NCI-H2029 treated with DMSO at 0.1 percent for 48 hours (cell line): Measurements from ENCODE around the gene CRLF1.
"Not testable (repeated sequence)": the region's sequence is repeated elsewhere in the genome, so short reads cannot be mapped to it uniquely, and the experiment has no call there.

Experiments
- DNase-seq: peaks from one replicate; lab custom pipeline; 2025; lab: John Stamatoyannopoulos, UW

The CRLF1 gene

DNA sequence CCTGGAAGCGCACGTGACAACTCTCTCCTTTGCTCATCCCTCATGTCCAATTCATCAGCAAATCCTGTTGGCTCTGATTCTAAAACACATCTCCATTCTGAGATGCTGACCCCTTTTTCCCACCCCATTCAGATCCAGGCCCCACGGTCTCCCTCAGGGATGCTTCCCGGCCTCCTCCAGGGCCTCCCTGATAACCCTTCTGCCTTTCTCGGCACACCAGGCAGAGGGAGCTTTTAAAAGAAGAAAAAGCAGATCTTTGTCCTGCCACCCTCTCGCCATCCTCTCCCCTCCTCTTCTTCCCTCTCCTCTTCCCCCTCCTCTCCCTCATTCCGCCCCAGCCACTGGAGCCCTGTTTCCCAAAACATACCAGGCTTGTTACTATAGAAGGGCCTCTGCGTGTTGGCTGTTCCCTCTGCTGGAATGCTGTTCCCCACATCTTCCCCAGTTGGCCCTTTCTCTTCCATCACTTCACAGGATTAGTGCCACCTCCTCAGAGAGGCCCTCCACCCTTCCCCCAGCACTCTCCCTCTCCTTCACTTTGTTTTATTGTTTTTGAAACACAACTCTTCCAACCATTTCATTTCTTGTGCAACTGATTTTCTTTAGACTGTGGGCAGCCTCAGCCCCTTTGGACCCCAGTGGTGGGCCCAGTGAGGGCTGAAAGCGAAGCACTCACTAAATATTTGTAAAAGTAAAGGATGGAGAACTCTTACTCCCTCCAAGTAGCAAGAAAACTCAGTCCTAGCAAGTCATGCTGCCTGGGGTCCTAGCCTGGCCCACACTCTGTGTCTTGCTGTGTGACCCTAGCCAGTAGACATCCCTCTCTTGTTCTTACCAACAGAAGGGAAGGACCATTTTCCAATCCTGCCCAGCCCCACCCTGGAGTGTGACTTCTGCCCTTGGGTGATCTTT is 2.5 kb upstream of the CRLF1 start:
- no peak for DNase-seq

DNA sequence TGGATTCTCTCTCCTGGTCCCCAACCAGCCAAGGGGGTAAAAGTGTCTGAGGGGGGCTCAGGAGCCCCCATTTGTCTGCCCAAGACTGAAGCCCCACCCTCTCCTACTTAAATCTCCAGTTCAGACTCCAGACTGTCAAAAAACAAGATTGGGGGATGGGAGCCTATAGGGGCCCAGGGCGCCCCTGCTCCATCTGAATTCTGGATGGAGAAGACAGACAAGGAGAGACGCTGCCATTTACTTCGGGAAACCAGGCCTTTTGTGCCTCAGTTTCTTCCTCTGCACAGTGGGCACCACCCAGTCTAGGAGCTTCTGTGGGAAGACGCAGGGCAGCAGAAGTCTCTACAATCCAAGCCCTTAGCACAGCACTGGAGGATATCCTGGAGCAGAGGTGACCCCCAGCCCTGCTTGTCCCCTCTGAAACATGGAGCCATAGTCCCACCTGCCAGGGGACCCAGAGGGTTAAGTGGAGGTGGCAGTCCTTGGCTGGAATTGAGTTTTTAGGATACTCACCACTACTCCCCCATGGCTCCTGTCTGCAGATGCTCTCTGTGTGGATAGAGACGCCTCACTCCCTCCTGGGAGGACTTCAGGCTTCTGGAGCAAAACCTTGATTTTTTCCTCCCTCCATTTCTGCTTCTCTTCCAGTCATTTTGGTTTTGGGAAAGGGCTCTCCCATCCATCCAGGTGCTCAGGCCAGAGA is 1.7 kb upstream of the CRLF1 start:
- DNase-seq, result no peak

DNA sequence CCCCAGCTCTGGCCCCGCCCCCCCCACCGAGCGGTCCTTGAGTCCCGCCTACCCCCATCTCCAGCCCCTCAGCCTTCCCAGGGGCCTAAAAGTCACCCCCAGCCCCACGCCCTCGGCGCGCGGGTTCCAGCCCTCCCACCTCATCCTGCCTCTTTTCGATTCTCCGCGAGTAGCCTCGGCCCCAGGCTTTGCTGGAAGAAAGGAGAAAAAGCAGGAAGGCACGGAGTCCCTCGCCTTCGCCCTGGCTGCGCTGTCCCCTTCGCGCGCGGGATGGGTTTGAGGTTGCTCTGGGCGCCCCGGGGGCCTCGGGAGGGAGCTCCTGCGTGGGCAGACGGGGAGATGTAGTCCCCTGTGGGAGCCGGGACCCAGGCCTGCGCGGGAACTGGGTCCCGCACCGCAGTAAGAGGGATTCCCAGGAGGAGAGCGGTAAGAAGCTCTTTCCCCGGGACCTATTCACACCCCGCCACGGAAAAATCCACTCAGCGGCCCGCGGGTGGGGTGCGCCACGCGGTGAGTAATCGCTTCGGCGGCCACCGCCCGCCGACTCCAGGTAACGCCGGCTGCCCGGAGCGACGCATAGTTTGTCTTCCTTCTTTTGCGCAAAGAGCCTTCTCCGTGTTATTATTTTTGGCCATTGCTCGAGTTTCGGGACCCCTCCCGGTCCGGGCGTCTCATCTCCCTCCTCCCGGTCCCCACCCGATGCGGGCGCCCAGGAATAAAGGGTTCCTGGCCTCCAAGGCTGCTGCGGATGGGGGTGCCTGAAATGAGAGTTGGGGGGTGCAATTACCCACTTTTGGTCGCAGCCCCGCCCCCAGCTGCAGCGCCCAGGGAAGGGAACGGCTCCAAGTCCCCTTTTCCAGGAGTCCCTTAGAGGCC is 865 bp upstream of the CRLF1 start:
- DNase-seq, result no peak

DNA sequence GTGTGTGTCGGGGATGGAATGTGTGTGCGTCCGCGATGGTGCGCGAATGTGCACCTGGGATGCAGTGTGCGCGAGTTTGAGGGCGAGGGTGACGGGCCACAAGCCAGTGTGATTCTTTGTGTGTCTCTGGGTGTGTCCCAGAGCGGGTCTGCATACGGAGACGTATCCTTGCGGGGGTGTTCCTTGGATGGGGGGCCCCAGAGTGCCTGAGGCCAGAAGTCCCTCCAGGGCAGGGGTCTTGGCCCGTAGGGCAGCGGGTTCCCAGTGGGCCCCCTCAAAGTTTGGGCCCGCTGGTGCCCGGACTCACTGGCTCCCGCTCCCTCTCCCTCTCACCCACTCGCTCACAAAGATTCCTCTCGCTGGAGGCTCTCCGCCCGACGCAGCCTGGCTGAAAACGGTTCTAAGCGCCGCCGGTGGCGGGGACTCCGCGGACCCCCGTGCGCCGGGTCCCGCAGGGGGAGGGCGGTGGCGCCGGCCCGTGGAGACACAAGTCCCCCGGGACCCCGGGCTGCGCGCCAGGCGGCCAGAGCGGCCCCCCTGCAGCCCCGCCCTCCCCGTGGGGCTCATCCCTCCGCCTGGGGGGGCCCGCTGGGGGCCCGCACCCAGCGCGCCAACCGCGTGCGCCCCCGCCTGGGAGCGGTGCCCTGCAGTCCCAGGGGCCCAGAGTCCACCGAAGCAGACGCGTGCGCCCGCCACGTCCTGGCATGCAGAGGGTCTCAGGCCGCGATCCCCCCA is 886 bp downstream of the CRLF1 start:
- no peak for DNase-seq

DNA sequence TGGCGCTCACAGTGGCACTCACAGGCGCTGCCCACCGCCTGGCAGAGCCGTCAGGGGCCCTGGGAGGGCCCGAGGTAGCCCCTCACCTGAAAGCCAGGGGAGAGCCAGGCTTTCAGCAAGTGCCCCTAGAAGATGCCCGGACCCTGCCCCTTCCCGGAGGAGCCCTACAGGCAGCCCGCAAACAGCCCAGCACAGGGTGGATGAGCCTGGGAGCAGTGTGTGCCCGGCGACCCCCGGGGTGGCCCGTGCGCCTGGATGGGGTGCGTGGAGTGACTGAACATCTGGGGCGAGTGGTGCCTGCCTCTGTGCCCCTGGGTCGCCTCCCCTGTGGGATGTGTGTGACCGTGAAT is 1.4 kb downstream of the CRLF1 start:
- DNase-seq, result no peak

DNA sequence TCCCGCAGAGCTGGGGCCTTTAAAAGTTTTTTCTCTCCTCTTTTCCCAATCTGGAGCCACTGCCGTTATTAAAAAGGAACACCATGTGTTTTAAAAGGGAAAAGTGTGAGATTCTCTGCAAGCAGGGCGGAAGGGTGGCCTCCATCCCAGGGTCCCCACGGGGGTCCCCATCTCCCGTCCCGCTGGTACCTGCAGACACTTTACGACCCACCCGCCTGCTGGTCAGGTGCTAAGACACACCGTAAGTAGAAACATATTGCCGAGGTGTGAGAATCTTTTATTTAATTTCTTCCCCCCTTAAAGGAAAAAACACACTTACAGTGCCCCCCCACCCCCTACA is 1.8 kb downstream of the CRLF1 start:
- DNase-seq, result no peak

DNA sequence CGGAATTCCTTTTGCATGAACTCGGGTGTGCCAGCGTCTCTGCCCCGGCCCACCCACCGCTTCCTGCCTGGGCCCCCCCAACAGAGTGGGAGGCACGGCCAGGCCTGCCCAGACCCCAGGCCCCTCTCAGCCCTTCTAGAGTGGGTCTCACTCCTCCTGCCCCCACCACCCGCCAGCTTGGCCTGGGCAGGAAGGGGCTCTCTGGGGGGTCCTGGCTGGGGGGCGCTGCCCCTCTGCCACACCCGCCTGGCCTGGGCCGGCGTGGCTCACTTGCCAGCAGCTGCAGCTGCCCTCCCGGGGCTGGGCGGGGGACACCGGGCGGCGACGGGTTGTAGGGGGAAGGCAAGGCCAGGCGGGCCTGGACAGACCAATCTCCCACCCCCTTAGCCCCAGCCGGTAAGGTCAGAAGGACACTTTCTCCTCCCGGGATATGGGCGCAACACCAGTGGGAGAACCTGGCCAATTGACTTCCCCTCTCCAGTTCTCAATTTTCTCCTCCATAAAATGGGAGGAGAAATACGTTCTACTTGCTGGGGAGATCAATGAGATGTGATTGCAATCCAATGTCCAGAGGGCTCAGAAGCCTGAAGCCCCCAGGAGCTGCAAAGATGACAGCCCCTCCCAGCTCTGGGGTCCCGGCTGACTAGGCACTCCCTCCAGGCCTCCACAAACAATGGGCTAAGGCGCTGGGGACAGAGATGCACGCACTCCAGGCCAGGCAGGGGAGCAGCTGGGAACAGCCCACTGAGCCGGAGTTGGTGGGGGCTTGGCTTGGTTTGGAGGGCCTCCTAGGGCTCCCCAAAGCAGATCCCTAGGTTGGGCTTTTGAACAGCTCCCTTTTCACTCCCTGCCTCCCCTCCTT is 2.4 kb downstream of the CRLF1 start:
- DNase-seq, result no peak

DNA sequence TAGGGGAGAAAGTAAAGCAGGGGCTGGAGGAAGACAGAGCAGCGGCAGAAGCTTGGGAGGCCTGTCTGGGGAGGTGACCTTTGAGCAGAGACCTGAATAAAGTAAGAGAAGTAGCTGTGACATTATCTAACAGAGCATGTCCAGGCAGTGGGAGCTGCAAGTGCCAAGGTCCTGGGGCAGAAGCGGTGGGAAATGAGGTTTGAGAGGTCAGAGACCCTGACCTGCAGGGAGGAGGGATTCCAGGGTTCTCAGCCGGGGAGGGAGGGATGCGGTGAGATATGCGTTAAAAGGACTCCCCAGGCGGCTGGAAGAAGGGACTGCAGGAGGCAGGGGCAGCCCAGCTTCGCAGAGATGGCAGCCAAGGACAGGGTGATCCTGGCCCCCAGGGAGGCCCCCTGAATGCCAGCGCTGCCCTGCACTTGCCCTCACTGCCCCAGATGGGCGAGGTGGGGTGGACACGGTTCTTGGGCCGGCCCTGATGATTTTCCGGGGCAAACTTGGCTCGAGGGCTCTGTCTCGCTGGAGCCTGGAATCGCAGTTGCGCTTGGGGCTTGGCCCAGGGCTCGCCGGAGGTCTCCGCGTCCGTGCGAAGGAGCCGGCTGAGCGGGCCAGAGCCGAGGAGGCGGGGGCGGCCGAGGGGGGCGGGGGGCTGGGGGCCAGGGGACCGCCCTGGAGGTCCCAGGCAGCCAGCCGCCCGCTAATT is 3.2 kb downstream of the CRLF1 start:
- no peak for DNase-seq

DNA sequence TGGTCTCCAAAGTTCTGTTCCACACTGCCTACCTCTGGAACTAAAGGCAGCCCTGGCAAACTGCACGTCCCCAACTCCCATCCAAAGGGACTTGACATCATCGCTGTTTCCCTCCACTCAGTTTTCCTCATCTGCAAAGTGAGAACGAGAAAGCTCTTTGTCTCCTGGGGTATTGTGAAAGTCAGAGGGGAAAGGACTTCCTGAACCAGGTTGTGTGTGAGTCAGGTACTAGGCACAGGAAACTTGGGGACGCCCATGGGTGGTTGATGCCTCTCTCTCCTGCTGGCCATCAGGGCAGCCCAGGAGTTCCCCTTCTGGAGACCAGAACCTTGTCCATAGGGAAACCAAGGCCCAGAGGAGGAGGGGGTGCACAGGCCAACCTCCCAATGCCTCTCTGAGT is 4.7 kb downstream of the CRLF1 start:
- no peak for DNase-seq

DNA sequence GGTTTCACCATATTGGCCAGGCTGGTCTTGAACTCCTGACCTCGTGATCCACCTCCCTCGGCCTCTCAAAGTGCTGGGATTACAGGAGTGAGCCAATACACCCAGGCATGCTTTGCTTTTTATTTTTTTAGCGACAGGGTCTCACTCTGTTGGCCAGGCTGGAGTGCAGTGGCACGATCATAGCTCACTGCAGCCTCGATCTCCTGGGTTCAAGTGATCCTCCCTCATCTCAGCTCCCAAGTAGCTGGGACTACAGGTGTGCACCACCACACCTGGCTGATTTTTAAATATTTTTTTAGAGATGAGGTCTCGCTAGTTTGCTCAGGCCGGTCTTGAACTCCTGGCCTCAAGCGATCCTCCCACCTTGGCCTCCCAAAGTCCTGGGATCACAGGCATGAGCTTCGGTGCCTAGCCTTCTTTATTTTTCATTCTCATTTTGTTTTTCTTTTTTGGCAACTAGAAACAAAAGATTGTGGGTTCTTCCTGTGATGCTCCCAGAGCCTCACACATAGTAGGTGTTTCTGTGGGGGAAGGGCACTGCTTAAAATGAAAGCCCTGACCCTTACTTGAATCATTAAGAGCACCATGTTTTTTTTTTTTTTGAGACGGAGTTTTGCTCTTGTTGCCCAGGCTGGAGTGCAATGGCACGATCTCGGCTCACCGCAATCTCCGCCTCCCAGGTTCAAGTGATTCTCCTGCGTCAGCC is 5.8 kb downstream of the CRLF1 start:
- not testable (repeated sequence) for DNase-seq

DNA sequence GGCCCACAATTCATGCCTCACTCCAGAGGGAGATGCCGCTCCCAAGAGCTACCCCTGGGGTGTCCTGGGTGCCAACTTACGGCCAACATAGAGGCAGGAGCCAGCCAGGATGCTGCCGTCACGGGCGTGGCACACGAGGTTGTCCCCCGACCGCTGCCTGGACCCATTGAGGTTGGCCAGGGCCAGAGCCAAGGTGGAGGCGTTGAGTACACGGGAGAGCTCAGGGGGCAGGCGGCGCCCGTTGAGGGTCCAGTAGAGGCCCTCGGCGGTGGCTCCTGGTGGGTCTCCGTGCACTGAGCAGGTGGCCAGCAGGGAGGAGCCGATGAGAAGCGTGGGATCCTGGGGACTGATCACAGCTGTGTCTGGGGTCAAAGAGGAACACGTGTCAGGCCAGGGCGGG is 7.1 kb downstream of the CRLF1 start:
- DNase-seq, result no peak

DNA sequence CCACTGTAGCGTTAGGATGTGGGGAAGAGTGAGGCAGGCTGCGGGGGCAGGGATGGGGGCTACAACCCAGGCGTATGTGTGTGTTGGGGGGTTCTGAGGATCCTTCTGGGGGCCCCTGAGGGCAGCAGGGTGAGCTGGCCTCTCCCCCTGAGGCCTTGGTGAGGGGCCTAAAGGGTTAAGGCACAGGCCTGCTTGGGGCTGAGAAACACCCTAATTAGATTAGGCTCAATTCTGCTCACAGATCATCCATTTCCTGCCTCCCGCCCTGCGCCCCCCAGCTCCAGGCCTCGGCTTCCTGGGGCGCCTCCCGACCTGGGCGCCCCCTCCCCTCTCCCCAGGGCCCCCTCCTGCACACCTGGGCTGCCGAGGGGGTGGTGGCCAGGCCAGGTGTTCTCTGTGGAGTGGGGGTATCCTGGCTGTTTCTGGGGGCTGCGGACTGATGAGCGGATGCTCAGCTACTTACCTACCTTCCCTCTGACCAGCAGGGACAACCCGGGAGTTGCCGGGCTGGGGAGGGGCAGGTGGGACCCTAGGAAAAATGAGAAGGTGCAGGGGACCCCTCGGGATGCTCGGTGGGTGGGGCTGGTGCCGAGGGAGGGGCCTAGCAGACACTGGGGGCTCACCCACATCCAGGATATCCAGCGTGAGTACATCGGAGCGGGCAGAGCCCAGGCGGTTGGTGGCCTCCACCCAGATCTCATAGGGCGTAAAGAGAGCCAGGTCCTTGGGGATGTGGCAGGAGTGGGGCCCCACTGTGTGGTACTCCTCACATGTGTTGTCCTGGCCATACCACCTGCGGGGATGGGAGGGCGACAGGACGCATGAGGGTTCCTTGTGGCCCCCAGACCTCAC is 8.6 kb downstream of the CRLF1 start:
- no peak for DNase-seq

DNA sequence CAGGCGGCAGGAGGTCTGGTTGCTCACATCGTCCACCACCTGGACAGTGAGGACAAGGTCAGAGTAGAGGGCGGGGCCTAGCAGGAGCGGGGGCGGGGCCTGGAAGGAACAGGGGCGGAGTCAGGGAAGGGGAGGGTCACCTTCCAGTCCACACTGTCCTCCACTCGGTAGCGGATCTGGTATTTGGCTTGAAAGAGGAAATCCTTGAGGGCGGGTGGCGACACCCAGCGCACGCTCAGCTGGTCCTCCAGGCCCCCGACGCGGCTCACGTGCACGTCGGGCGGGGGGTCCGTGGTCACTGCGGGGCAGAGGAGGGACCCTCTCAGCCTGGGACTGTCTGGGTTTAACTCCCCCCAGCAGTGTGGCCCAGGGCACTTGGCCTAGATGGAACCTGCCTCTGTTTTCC is 9.8 kb downstream of the CRLF1 start:
- peak; percentile 71 for DNase-seq

DNA sequence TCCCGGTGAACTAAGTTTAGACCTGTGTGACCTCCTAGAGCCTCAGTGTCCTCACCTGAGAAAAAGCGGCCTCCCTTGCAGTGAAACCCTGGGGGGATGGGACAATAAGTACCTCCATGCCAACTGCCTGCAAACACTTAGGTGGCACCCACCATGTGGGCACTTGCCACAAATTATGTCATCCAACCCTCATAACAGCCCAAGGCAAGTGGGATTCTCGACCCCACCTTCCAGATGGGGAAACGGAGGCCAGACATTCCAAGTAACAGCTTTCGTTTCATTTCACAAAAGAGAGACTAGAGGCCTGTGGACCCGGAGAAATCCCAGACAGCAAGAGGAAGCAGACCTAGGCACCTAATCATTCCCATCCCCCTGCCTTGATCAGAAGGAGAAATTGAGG is 11.1 kb downstream of the CRLF1 start:
- no peak for DNase-seq

DNA sequence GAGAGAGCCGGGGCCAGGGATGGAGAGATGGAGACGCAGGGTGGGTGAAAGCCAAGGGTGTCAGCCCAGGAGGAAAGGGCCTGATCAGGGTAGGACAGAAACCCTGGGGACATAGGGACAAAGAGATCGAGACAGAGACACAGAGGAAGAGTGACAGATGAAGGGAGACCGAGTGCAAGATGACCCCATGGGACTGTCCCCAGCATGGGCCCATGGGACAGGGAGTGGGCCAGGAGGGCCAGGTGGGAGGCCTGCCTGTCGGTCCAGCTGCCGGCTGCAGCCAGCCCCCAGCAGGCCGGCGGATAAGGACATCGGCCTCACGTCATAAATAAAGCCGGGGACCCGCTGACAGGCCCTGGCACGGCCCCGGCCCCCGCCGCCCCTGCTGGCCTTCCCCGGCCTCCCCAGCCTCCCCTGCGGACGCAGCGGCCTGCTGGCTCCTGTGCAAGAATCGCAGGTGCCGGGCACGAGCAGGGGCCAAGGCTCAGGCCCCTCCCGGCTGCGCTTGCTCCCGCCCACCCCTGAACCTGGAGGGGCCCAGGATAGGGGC is 11.7 kb downstream of the CRLF1 start:
- no peak for DNase-seq

DNA sequence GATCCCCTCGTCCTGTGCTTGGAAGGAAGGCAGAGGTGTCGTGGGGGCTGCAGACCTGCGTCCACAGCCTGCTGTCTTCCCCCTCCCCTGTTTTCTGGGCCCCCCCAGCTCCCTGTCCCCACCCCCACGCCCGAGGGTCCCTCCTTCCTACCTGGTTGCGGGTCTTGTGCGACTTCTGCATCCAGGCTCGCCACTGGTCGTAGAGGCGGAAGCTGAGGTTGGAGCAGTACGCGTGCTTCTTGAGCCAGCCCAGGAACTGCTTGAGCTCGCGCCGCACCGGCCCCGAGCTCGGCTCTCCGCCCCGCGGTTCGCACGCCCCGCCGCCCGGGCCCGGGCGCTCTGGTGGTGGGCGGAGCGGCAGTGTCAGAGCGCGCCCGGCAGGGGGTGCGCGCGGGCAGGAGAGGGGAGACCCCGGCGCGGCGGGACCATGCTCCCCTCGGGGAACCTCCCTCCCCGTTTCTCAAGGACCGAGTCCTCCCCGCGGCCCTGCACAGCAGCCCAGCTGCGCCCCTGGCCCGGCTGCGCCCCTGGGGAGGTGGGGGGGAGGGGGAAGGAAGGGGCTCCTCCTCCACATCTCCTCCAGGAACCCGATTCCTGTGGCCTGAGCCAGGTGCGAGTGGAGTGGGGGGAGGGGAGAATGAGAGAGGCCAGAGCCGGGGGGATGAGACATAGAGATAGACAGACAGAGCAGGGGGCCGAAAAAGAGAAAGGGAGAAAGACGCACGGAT is 12.3 kb downstream of the CRLF1 start:
- DNase-seq, result peak; percentile 17

DNA sequence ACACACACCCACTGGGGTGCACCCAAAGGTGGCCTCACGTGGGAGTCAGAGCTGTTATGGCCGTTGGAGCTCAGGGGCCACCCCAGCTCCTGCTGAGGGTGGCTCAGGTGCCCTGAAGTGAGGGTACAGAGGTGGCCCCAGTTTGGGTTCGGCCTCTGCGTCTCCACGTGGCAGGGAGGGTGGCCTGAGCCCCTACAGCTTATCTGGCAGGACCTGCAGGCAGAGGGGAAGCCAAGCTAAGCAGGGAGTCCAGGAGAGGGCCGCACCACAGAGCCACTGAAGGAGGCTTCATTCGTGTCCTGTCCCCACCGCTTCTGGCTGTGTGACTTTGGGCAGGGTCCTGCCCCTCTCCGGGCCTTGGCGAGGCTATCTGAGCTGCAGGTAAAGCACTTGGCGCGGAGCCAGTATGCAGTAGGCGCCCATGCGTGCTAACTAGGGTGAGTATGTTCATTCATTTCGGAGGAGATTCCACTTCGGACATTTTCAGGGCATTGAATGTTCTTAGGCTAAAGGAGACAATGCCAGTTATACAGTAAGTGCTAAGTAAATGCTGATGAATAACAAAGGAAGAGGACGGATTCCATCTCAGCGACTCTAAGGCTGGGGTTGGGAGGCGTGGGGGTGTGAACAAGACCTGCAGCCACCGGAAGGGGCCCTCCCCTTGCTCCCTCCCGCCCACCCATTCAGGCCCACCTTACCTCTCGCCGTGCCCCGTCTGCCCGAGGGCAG is 13.1 kb downstream of the CRLF1 start:
- DNase-seq, result no peak
